ENCODE results near the gene IDH3G. TPM values are rescaled to one million over a fixed set of nuclear protein-coding genes. Genes with fewer than 3 reads are reported as not detected.

Gene IDH3G
- total and polyA plus RNA-seq, 2 donors (not counting 1 experiment from before 2014, with no cell fraction given): 62.8 to 122 TPM

GRCh38 chrX:153779891-153780677, 14.1 kb downstream of the IDH3G start:
- H3K36me3 ChIP-seq (replicated peaks in 1 of 2; ENCODE audit: control extremely low read depth in 1 of 2, control insufficient read depth in 1 of 2, extremely low read depth in 1 of 2, insufficient read depth in 2 of 2, low read length in 1 of 2): no peaks in the 10 kb centered on the region
- intact Hi-C loops (cut with micrococcal nuclease): no loop called here
- TF ChIP-seq CTCF (IDR thresholded peaks at IDR 0.05): no peak
- TF ChIP-seq EZH2 (IDR thresholded peaks at IDR 0.05; ENCODE audit: borderline replicate concordance, insufficient read depth, low read depth, low read length, poor library complexity, severe bottlenecking): no peak
- H3K4me1 Mint-ChIP-seq: peaks cover 4% of the 10 kb centered on the region
- no peak overlapping the region for H3K4me3 Mint-ChIP-seq
- H3K9me3 ChIP-seq (ENCODE audit: control extremely low read depth in 1 of 3, control insufficient read depth in 2 of 3, insufficient read depth in 1 of 3, low read length in 2 of 3): no peaks in the 10 kb centered on the region
- no peaks in the 10 kb centered on the region for H3K4me1 ChIP-seq (ENCODE audit: control insufficient read depth in 2 of 2, insufficient read depth in 2 of 2, low read length in 2 of 2)
- H4K20me1 ChIP-seq (ENCODE audit: control insufficient read depth, insufficient read depth, low read length, poor library complexity, severe bottlenecking): no peaks in the 10 kb centered on the region
- no peak for ATAC-seq (ENCODE audit: low read depth)
- H3K4me3 ChIP-seq (ENCODE audit: control extremely low read depth in 1 of 5, extremely low read depth in 1 of 5, insufficient read depth in 1 of 5, low read depth in 2 of 5, low read length in 4 of 5): no peak overlapping the region
- no peaks in the 10 kb centered on the region for H3K9me3 Mint-ChIP-seq (ENCODE audit: insufficient read depth)
- DNase-seq: no peak
- H2AFZ ChIP-seq (ENCODE audit: insufficient read depth, low read depth, low read length, poor library complexity, severe bottlenecking): no peak overlapping the region
- POLR2A ChIA-PET: no interaction called here
- no peak overlapping the region for H3K27ac ChIP-seq (ENCODE audit: low read length in 2 of 2)
- no peak overlapping the region for H3K27ac Mint-ChIP-seq
- CTCF ChIA-PET: no interaction called here
- no peak overlapping the region for H3K9ac ChIP-seq (ENCODE audit: low read length)
- peaks cover 0 to 2% (median 0%) of the 10 kb centered on the region in 4 experiments for H3K27me3 ChIP-seq (replicated peaks in 1 of 4; ENCODE audit: control extremely low read depth in 1 of 4, control insufficient read depth in 3 of 4, insufficient read depth in 4 of 4, low read length in 3 of 4)
- peaks cover 7% of the 10 kb centered on the region for H3K27me3 Mint-ChIP-seq
- no peaks in the 10 kb centered on the region for H3K79me2 ChIP-seq (ENCODE audit: control insufficient read depth, insufficient read depth, low read length)
- WGBS (ENCODE audit: insufficient coverage): 67% methylated on average over 5 of the region's 18 CpGs
- H3K4me2 ChIP-seq (replicated peaks; ENCODE audit: low read depth, low read length, poor library complexity, severe bottlenecking): no peak overlapping the region

GRCh38 chrX:153778684-153779101, 15.5 kb downstream of the IDH3G start:
- Histone ChIP-seq H4K20me1 (ENCODE audit: control insufficient read depth, insufficient read depth, low read length, poor library complexity, severe bottlenecking) (no peaks in the 10 kb centered on the region), H3K36me3 (replicated peaks in 1 of 2; ENCODE audit: control extremely low read depth in 1 of 2, control insufficient read depth in 1 of 2, extremely low read depth in 1 of 2, insufficient read depth in 2 of 2, low read length in 1 of 2) (no peaks in the 10 kb centered on the region), H3K4me2 (replicated peaks; ENCODE audit: low read depth, low read length, poor library complexity, severe bottlenecking) (no peak overlapping the region), H3K27me3 (replicated peaks in 1 of 4; ENCODE audit: control extremely low read depth in 1 of 4, control insufficient read depth in 3 of 4, insufficient read depth in 4 of 4, low read length in 3 of 4) (peaks cover 0 to 2% (median 0%) of the 10 kb centered on the region in 4 experiments), H3K79me2 (ENCODE audit: control insufficient read depth, insufficient read depth, low read length) (no peaks in the 10 kb centered on the region), H2AFZ (ENCODE audit: insufficient read depth, low read depth, low read length, poor library complexity, severe bottlenecking) (no peak overlapping the region), H3K9ac (ENCODE audit: low read length) (no peak overlapping the region), H3K4me1 (ENCODE audit: control insufficient read depth in 2 of 2, insufficient read depth in 2 of 2, low read length in 2 of 2) (no peaks in the 10 kb centered on the region), H3K9me3 (ENCODE audit: control extremely low read depth in 1 of 3, control insufficient read depth in 2 of 3, insufficient read depth in 1 of 3, low read length in 2 of 3) (no peaks in the 10 kb centered on the region), H3K27ac (ENCODE audit: low read length in 2 of 2) (no peak overlapping the region), H3K4me3 (ENCODE audit: control extremely low read depth in 1 of 5, extremely low read depth in 1 of 5, insufficient read depth in 1 of 5, low read depth in 2 of 5, low read length in 4 of 5) (no peak overlapping the region)
- CTCF ChIA-PET: interaction anchor here (1.2 kb wide), 1 partner anchor 168 kb away, joined by 3 read pairs; no protein-coding TSS in a partner anchor
- Mint-ChIP-seq H3K27me3 (peaks cover 7% of the 10 kb centered on the region), H3K27ac (no peak overlapping the region), H3K4me3 (no peak overlapping the region), H3K4me1 (peaks cover 4% of the 10 kb centered on the region), H3K9me3 (ENCODE audit: insufficient read depth) (no peaks in the 10 kb centered on the region)
- no peak for DNase-seq
- POLR2A ChIA-PET: no interaction called here
- no peak for TF ChIP-seq EZH2 (IDR thresholded peaks at IDR 0.05; ENCODE audit: borderline replicate concordance, insufficient read depth, low read depth, low read length, poor library complexity, severe bottlenecking)
- TF ChIP-seq CTCF (IDR thresholded peaks at IDR 0.05): no peak
- whole genome bisulfite sequencing (ENCODE audit: insufficient coverage): 84% methylated on average over 9 of the region's 16 CpGs
- intact Hi-C loops (cut with micrococcal nuclease): no loop called here
- no peak for ATAC-seq (ENCODE audit: low read depth)
